SK-N-SH (cell line): ENCODE results near the gene ZNF23. TPM values are rescaled to one million over a fixed set of nuclear protein-coding genes. Genes with fewer than 3 reads are reported as not detected.

Source experiments
- CTCF ChIA-PET: fragments of 300-600, 350-600 bp; formaldehyde crosslinking; extraction: SDS; loops from one replicate; lab custom pipeline; 2021; lab: Yijun Ruan, JAX
- POLR2A ChIA-PET: fragments of 350-600 bp; sonication (Branson Sonifier 250); formaldehyde crosslinking; extraction: SDS; loops from one replicate; lab custom pipeline; 2020; ENCODE audit warnings: antibody characterized with exemption, inconsistent platforms; lab: Yijun Ruan, JAX
- DNase-seq: peaks from one replicate; pipeline ENCODE4 v3.0.0; 2012
- H2AFZ ChIP-seq: fragments of 200-600 bp; sonication (generic); 2 replicates; pipeline ENCODE4 v1.8.1; 2016; ENCODE audit warnings: antibody characterized with exemption, mild to moderate bottlenecking, low read depth
- H3F3A ChIP-seq: fragments of 200-600 bp; sonication (generic); replicated peaks from 2 replicates; pipeline ENCODE3; 2016; ENCODE audit warnings: antibody characterized with exemption, mild to moderate bottlenecking; ENCODE audit not compliant: insufficient read depth
- H3K27ac ChIP-seq, 2 experiments: fragments of 200-500 bp in 1 of 2; fragments of 200-600 bp in 1 of 2; sonication (Bioruptor generic) in 1 of 2; sonication (generic), shearing (Covaris generic) in 1 of 2; 2 replicates each; pipeline versions ENCODE4 v1.5.1 to v1.6.1; 2014 to 2016; ENCODE audit warnings: low read depth in 2 of 2, inconsistent platforms in 1 of 2, low read length in 1 of 2, mild to moderate bottlenecking in 1 of 2, mixed read lengths in 1 of 2
- H3K27me3 ChIP-seq: fragments of 200-600 bp; sonication (generic), shearing (Covaris generic); 2 replicates; pipeline ENCODE4 v1.6.1; 2016; ENCODE audit warnings: mixed run types; ENCODE audit not compliant: insufficient read depth
- H3K36me3 ChIP-seq, 2 experiments: fragments of 200-500 bp in 1 of 2; fragments of 200-600 bp in 1 of 2; sonication (Bioruptor generic) in 1 of 2; sonication (generic) in 1 of 2; replicated peaks in 1 of 2; 2 replicates each; pipeline versions ENCODE3 to v1.5.1; 2014 to 2016; ENCODE audit warnings: low read length in 1 of 2, mild to moderate bottlenecking in 1 of 2; ENCODE audit not compliant: insufficient read depth in 2 of 2, control insufficient read depth in 1 of 2
- H3K4me1 ChIP-seq, 2 experiments: fragments of 200-500 bp in 1 of 2; fragments of 200-600 bp in 1 of 2; sonication (Bioruptor generic) in 1 of 2; sonication (generic), shearing (Covaris generic) in 1 of 2; 2 replicates each; pipeline versions ENCODE4 v1.5.1 to v1.6.1; 2014 to 2016; ENCODE audit warnings: low read depth in 1 of 2, low read length in 1 of 2, mixed run types in 1 of 2; ENCODE audit not compliant: insufficient read depth in 2 of 2, control insufficient read depth in 1 of 2
- H3K4me2 ChIP-seq: fragments of 200-600 bp; sonication (generic), shearing (Covaris generic); 2 replicates; pipeline ENCODE4 v1.6.1; 2017; ENCODE audit warnings: mixed run types
- H3K4me3 ChIP-seq, 2 experiments: fragments of 200-500 bp in 1 of 2; fragments of 200-600 bp in 1 of 2; sonication (Bioruptor generic) in 1 of 2; sonication (generic), shearing (Covaris generic) in 1 of 2; 2 replicates each; pipeline versions ENCODE4 v1.5.1 to v1.8.1; 2014 to 2016; ENCODE audit warnings: low read depth in 2 of 2, inconsistent platforms in 1 of 2, low read length in 1 of 2, mild to moderate bottlenecking in 1 of 2, mixed read lengths in 1 of 2, moderate library complexity in 1 of 2
- H3K79me2 ChIP-seq: fragments of 200-600 bp; sonication (generic); 2 replicates; pipeline ENCODE4 v1.8.1; 2017; ENCODE audit warnings: mild to moderate bottlenecking; ENCODE audit not compliant: insufficient read depth
- H3K9ac ChIP-seq: fragments of 200-600 bp; sonication (generic); 2 replicates; pipeline ENCODE4 v1.6.1; 2017; ENCODE audit warnings: mixed run types
- H3K9me2 ChIP-seq: fragments of 200-600 bp; sonication (generic); 2 replicates; pipeline ENCODE4 v1.6.1; 2017; ENCODE audit warnings: mixed run types
- H3K9me3 ChIP-seq: fragments of 200-600 bp; sonication (generic); 2 replicates; pipeline ENCODE4 v1.6.1; 2017; ENCODE audit warnings: mixed run types, mild to moderate bottlenecking, moderate library complexity
- H4K20me1 ChIP-seq: fragments of 200-600 bp; sonication (generic); 2 replicates; pipeline ENCODE4 v1.6.1; 2017; ENCODE audit warnings: mild to moderate bottlenecking, mixed run types; ENCODE audit not compliant: insufficient read depth
- CHD2 ChIP-seq: fragments of 150-350 bp; IDR thresholded peaks from 2 replicates; pipeline ENCODE4 v1.6.1; 2018; ENCODE audit warnings: low read length; ENCODE audit not compliant: partially characterized antibody
- CTCF ChIP-seq: fragments of 200-600 bp; sonication (generic); IDR thresholded peaks from 2 replicates; pipeline ENCODE4 v1.6.1; 2017; ENCODE audit warnings: antibody characterized with exemption, mild to moderate bottlenecking, moderate library complexity
- ELF1 ChIP-seq: IDR thresholded peaks from 2 replicates; pipeline ENCODE4 v1.4.0; 2012
- EP300 ChIP-seq, 2 experiments: IDR thresholded peaks; 2 replicates each; pipeline versions ENCODE4 v1.4.0 to v1.6.1; 2012; ENCODE audit warnings: borderline replicate concordance in 1 of 2, low read depth in 1 of 2, low read length in 1 of 2
- EZH2phosphoT487 ChIP-seq: fragments of 200-600 bp; sonication (generic); IDR thresholded peaks from 2 replicates; pipeline ENCODE4 v1.6.1; 2017; ENCODE audit warnings: low read depth, mixed run types, mild to moderate bottlenecking, antibody characterized with exemption, moderate library complexity, borderline replicate concordance
- FOXJ3 ChIP-seq: sonication (generic); formaldehyde crosslinking; IDR thresholded peaks from 2 replicates; pipeline ENCODE4 v1.5.1; 2020; ENCODE audit warnings: mild to moderate bottlenecking, missing genetic modification reagents
- FOXM1 ChIP-seq: IDR thresholded peaks from 2 replicates; pipeline ENCODE4 v1.4.0; 2012; ENCODE audit warnings: low read depth, mild to moderate bottlenecking
- GATA2 ChIP-seq: sonication (generic); formaldehyde crosslinking; IDR thresholded peaks from 2 replicates; pipeline ENCODE4 v1.5.0; 2020; ENCODE audit warnings: mild to moderate bottlenecking, missing genetic modification reagents
- JUND ChIP-seq: IDR thresholded peaks from 2 replicates; pipeline ENCODE4 v1.4.0; 2012
- NFIC ChIP-seq: IDR thresholded peaks from 2 replicates; pipeline ENCODE4 v1.4.0; 2012; ENCODE audit warnings: borderline replicate concordance
- RAD21 ChIP-seq: IDR thresholded peaks from 2 replicates; pipeline ENCODE4 v1.6.1; 2012; ENCODE audit warnings: mild to moderate bottlenecking, low read length
- RFX5 ChIP-seq: IDR thresholded peaks from 2 replicates; pipeline ENCODE4 v1.6.1; 2012; ENCODE audit warnings: mild to moderate bottlenecking, improper control_type of control experiment, low read length
- TCF12 ChIP-seq: IDR thresholded peaks from 2 replicates; pipeline ENCODE4 v1.4.0; 2012
- TEAD4 ChIP-seq: IDR thresholded peaks from 2 replicates; pipeline ENCODE4 v1.4.0; 2012; ENCODE audit warnings: mild to moderate bottlenecking, borderline replicate concordance; ENCODE audit not compliant: insufficient read depth
- YY1 ChIP-seq: IDR thresholded peaks from 2 replicates; pipeline ENCODE4 v1.4.0; 2012; ENCODE audit warnings: low read depth, mild to moderate bottlenecking
- ZBTB33 ChIP-seq: IDR thresholded peaks from 2 replicates; pipeline ENCODE4 v1.4.0; 2012; ENCODE audit warnings: low read depth, borderline replicate concordance
- WGBS: methylation state at CpG from one replicate; pipeline ENCODE4 v1.1.6; 2017; ENCODE audit warnings: low lambda C conversion rate; 5-methylcytosine and 5-hydroxymethylcytosine counted together
- polyA plus RNA-seq, 3 experiments: library from polyadenylated mRNA; depleted of rRNA; stranded (reverse); fragments of >200 nt; gene quantifications; 2 replicates each; pipeline ENCODE4 v1.2.3, GENCODE V29; 2012
- TF ChIP-seq, protein P1 (sequence below): fragments of 150-350 bp; IDR thresholded peaks from 2 replicates; pipeline ENCODE4 v1.6.1; 2016; ENCODE audit warnings: mild to moderate bottlenecking, low read depth, low read length
- TF ChIP-seq, protein P2 (sequence below): IDR thresholded peaks from 2 replicates; pipeline ENCODE4 v1.6.1; 2012; ENCODE audit warnings: mild to moderate bottlenecking, low read depth, low read length, moderate library complexity

Gene ZNF23
- polyA plus RNA-seq, 1 of the 3 experiments (the other 2 are of a cell fraction) = 7.3 TPM

DNA sequence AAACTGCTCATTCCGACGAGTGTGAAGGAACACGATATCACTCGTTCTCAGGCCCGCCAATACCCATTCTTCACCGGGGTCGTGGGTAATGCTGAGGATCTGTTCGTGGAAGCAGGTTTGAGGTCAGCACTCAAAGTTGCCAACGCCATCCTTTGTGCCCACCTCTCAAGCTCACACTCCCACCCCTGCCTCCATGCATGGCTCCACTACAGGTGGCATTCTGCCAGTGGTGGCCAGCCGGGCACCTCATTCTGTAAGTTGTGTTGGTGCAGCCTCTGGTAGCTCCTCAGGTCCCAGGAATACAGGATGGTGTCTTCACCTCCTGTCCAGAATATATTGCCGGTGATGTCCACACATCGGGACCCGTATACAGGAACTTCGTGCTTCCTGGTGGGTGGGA, 30.9 kb downstream of the ZNF23 start:
- Histone ChIP-seq H3K27me3 (no peaks in the 10 kb centered on the region; the same call in 1 of the 2 replicates), H4K20me1 (no peaks in the 10 kb centered on the region), H3K4me1 (no peaks in the 10 kb centered on the region; a peak in 1 of 4 replicates), H3F3A (no peaks in the 10 kb centered on the region), H3K79me2 (no peaks in the 10 kb centered on the region), H3K9me2 (no peaks in the 10 kb centered on the region), H3K36me3 (no peaks in the 10 kb centered on the region), H3K9ac (no peak overlapping the region), H3K9me3 (no peaks in the 10 kb centered on the region; the same call in 1 of the 2 replicates), H3K4me3 (no peak overlapping the region), H3K27ac (no peak overlapping the region), H2AFZ (no peak overlapping the region), H3K4me2 (no peak overlapping the region)
- DNase-seq = no peak
- POLR2A ChIA-PET = no interaction called here
- 43% methylated on average over 10 of the region's 14 CpGs for WGBS
- TF ChIP-seq CTCF (no peak), TEAD4 (no peak), GATA2 (CRISPR knock-in tag) (no peak), RFX5 (no peak), TCF12 (no peak), JUND (no peak), FOXJ3 (CRISPR knock-in tag) (no peak), NFIC (no peak), CHD2 (no peak), EZH2phosphoT487 (no peak), FOXM1 (no peak), ZBTB33 (no peak), ELF1 (no peak), EP300 (IDR thresholded peaks at IDR 0.05; ENCODE audit: borderline replicate concordance in 1 of 2, low read depth in 1 of 2, low read length in 1 of 2) (no peak), RAD21 (no peak), YY1 (no peak)
- TF ChIP-seq, protein P1, sequence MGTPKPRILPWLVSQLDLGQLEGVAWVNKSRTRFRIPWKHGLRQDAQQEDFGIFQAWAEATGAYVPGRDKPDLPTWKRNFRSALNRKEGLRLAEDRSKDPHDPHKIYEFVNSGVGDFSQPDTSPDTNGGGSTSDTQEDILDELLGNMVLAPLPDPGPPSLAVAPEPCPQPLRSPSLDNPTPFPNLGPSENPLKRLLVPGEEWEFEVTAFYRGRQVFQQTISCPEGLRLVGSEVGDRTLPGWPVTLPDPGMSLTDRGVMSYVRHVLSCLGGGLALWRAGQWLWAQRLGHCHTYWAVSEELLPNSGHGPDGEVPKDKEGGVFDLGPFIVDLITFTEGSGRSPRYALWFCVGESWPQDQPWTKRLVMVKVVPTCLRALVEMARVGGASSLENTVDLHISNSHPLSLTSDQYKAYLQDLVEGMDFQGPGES = no peak
- TF ChIP-seq, protein P2, sequence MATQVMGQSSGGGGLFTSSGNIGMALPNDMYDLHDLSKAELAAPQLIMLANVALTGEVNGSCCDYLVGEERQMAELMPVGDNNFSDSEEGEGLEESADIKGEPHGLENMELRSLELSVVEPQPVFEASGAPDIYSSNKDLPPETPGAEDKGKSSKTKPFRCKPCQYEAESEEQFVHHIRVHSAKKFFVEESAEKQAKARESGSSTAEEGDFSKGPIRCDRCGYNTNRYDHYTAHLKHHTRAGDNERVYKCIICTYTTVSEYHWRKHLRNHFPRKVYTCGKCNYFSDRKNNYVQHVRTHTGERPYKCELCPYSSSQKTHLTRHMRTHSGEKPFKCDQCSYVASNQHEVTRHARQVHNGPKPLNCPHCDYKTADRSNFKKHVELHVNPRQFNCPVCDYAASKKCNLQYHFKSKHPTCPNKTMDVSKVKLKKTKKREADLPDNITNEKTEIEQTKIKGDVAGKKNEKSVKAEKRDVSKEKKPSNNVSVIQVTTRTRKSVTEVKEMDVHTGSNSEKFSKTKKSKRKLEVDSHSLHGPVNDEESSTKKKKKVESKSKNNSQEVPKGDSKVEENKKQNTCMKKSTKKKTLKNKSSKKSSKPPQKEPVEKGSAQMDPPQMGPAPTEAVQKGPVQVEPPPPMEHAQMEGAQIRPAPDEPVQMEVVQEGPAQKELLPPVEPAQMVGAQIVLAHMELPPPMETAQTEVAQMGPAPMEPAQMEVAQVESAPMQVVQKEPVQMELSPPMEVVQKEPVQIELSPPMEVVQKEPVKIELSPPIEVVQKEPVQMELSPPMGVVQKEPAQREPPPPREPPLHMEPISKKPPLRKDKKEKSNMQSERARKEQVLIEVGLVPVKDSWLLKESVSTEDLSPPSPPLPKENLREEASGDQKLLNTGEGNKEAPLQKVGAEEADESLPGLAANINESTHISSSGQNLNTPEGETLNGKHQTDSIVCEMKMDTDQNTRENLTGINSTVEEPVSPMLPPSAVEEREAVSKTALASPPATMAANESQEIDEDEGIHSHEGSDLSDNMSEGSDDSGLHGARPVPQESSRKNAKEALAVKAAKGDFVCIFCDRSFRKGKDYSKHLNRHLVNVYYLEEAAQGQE = no peak
- CTCF ChIA-PET = no interaction called here
